H1 (cell line): Measurements from ENCODE around the gene TRNAU1AP. TPM values are rescaled to one million over a fixed set of nuclear protein-coding genes. Genes with fewer than 3 reads are reported as not detected.

Source experiments
- CTCF ChIA-PET: fragments of 300-600 bp; sonication (Branson Sonifier 250); formaldehyde crosslinking; loops from one replicate; lab custom pipeline; 2021; ENCODE audit not compliant: partially characterized antibody; lab: Charles Lee
- POLR2A ChIA-PET: fragments of 300-600 bp; sonication (Branson Sonifier 250); formaldehyde crosslinking; loops from one replicate; lab custom pipeline; 2021; ENCODE audit warnings: inconsistent platforms; ENCODE audit not compliant: partially characterized antibody; lab: Charles Lee
- DNase-seq, 2 experiments: peaks; one replicate each; pipeline versions ENCODE4 v3.0.0 to v3.0.0-alpha.2; 2010 to 2022; ENCODE audit warnings: low spot score in 2 of 2, low read depth in 1 of 2, mixed read lengths in 1 of 2
- FAIRE-seq: peaks from 2 replicates; lab custom pipeline; 2011; peaks lifted over from hg19 to GRCh38; lab: Jason Lieb, UNC
- H2AFZ ChIP-seq: 2 replicates; pipeline ENCODE4 v1.8.1; 2012; ENCODE audit warnings: low read length, inconsistent platforms
- H2AK5ac ChIP-seq: 2 replicates; pipeline ENCODE4 v1.6.1; 2013; ENCODE audit warnings: low read depth, low read length
- H2BK120ac ChIP-seq: replicated peaks from 2 replicates; pipeline ENCODE3; 2013; ENCODE audit warnings: low read depth, low read length, inconsistent platforms
- H2BK12ac ChIP-seq: 2 replicates; pipeline ENCODE4 v1.6.1; 2013; ENCODE audit warnings: low read depth, low read length
- H2BK15ac ChIP-seq: 2 replicates; pipeline ENCODE4 v1.6.1; 2013; ENCODE audit warnings: low read length
- H2BK20ac ChIP-seq: 2 replicates; pipeline ENCODE4 v1.6.1; 2013; ENCODE audit warnings: low read length
- H2BK5ac ChIP-seq: 2 replicates; pipeline ENCODE4 v1.6.1; 2013; ENCODE audit warnings: low read depth, low read length
- H3K14ac ChIP-seq: 2 replicates; pipeline ENCODE4 v1.6.1; 2013; ENCODE audit warnings: inconsistent platforms; ENCODE audit not compliant: insufficient read length
- H3K18ac ChIP-seq: 2 replicates; pipeline ENCODE4 v1.6.1; 2013; ENCODE audit warnings: low read length; ENCODE audit errors: extremely low read depth
- H3K23ac ChIP-seq: 2 replicates; pipeline ENCODE4 v1.6.1; 2013; ENCODE audit warnings: inconsistent platforms; ENCODE audit not compliant: insufficient read length
- H3K23me2 ChIP-seq: 2 replicates; pipeline ENCODE4 v1.6.1; 2013; ENCODE audit warnings: low read depth, low read length
- H3K27ac ChIP-seq: 2 replicates; pipeline ENCODE4 v1.6.1; 2011; ENCODE audit warnings: low read depth, low read length, inconsistent platforms
- H3K27me3 ChIP-seq, 4 experiments: replicated peaks in 1 of 4; 1 replicate in 1 of 4; 2 replicates in 3 of 4; pipeline versions ENCODE4 v1.6.1 to v1.8.1; 2011 to 2013; ENCODE audit warnings: low read length in 3 of 4, mild to moderate bottlenecking in 3 of 4, inconsistent platforms in 2 of 4, mixed read lengths in 2 of 4, moderate library complexity in 1 of 4; ENCODE audit not compliant: control insufficient read depth in 3 of 4, insufficient read depth in 3 of 4; ENCODE audit errors: extremely low read depth in 1 of 4
- H3K36me3 ChIP-seq, 4 experiments: 2 replicates each; pipeline versions ENCODE4 v1.6.1 to v1.8.1; 2011 to 2013; ENCODE audit warnings: mild to moderate bottlenecking in 4 of 4, low read length in 3 of 4, moderate library complexity in 2 of 4, control low read depth in 1 of 4, inconsistent platforms in 1 of 4; ENCODE audit not compliant: insufficient read depth in 4 of 4, control insufficient read depth in 2 of 4
- H3K4ac ChIP-seq: replicated peaks from 2 replicates; pipeline ENCODE3; 2013; ENCODE audit warnings: low read length, low read depth, mixed read lengths, inconsistent platforms; ENCODE audit not compliant: insufficient read length
- H3K4me1 ChIP-seq, 4 experiments: replicated peaks in 1 of 4; 1 replicate in 1 of 4; 2 replicates in 3 of 4; pipeline versions ENCODE4 v1.6.1 to v1.8.1; 2011 to 2013; ENCODE audit warnings: low read length in 3 of 4, inconsistent platforms in 2 of 4, mixed read lengths in 1 of 4; ENCODE audit not compliant: insufficient read depth in 4 of 4, control insufficient read depth in 3 of 4
- H3K4me2 ChIP-seq, 2 experiments: 2 replicates each; pipeline versions ENCODE4 v1.6.1 to v1.8.1; 2011 to 2013; ENCODE audit warnings: low read depth in 2 of 2, low read length in 2 of 2, control low read depth in 1 of 2, inconsistent platforms in 1 of 2, mild to moderate bottlenecking in 1 of 2; ENCODE audit not compliant: insufficient read depth in 1 of 2
- H3K4me3 ChIP-seq, 4 experiments: fragments of 200-600, 300-600 bp in 1 of 4; sonication (generic), shearing (Covaris generic), sonication (Bioruptor Twin) in 1 of 4; 2 replicates each; pipeline versions ENCODE4 v1.5.1 to v1.8.1; 2011 to 2016; ENCODE audit warnings: low read length in 4 of 4, low read depth in 3 of 4, control low read depth in 2 of 4, inconsistent platforms in 2 of 4, mild to moderate bottlenecking in 2 of 4, mixed read lengths in 1 of 4, moderate library complexity in 1 of 4; ENCODE audit not compliant: insufficient read depth in 2 of 4; ENCODE audit errors: extremely low read depth in 1 of 4
- H3K56ac ChIP-seq: replicated peaks from 2 replicates; pipeline ENCODE3; 2013; ENCODE audit warnings: low read depth, mild to moderate bottlenecking, mixed read lengths, low read length, inconsistent platforms; ENCODE audit not compliant: insufficient read length
- H3K79me1 ChIP-seq: 2 replicates; pipeline ENCODE4 v1.6.1; 2013; ENCODE audit warnings: low read depth, low read length, control low read depth
- H3K79me2 ChIP-seq, 2 experiments: 2 replicates each; pipeline versions ENCODE4 v1.6.1 to v1.8.1; 2012 to 2013; ENCODE audit warnings: low read length in 2 of 2, mild to moderate bottlenecking in 2 of 2, inconsistent platforms in 1 of 2; ENCODE audit not compliant: insufficient read depth in 2 of 2, control insufficient read depth in 1 of 2
- H3K9ac ChIP-seq, 4 experiments: replicated peaks in 1 of 4; 1 replicate in 1 of 4; 2 replicates in 3 of 4; pipeline versions ENCODE4 v1.6.1 to v1.8.1; 2011 to 2013; ENCODE audit warnings: low read depth in 3 of 4, low read length in 3 of 4, control low read depth in 2 of 4, mild to moderate bottlenecking in 2 of 4, moderate library complexity in 2 of 4, inconsistent platforms in 1 of 4; ENCODE audit errors: extremely low read depth in 1 of 4
- H3K9me3 ChIP-seq, 2 experiments: 2 replicates each; pipeline versions ENCODE4 v1.6.1 to v1.8.1; 2012 to 2013; ENCODE audit warnings: mild to moderate bottlenecking in 2 of 2, moderate library complexity in 2 of 2, control low read depth in 1 of 2, inconsistent platforms in 1 of 2, low read depth in 1 of 2, low read length in 1 of 2, mixed read lengths in 1 of 2; ENCODE audit not compliant: insufficient read depth in 2 of 2
- H4K20me1 ChIP-seq, 2 experiments: replicated peaks in 1 of 2; 2 replicates each; pipeline versions ENCODE3 to v1.8.1; 2011 to 2013; ENCODE audit warnings: inconsistent platforms in 2 of 2, low read length in 2 of 2, mild to moderate bottlenecking in 1 of 2; ENCODE audit not compliant: insufficient read depth in 2 of 2, control insufficient read depth in 1 of 2
- H4K5ac ChIP-seq: 2 replicates; pipeline ENCODE4 v1.6.1; 2013; ENCODE audit warnings: low read length, low read depth, mixed read lengths, inconsistent platforms; ENCODE audit not compliant: insufficient read length
- H4K8ac ChIP-seq: 2 replicates; pipeline ENCODE4 v1.8.0; 2013; ENCODE audit warnings: mild to moderate bottlenecking, moderate library complexity, low read length, inconsistent platforms; ENCODE audit not compliant: insufficient read depth; ENCODE audit errors: extremely low read depth
- H4K91ac ChIP-seq: replicated peaks from 2 replicates; pipeline ENCODE3; 2013; ENCODE audit warnings: low read length, mixed read lengths, inconsistent platforms; ENCODE audit not compliant: insufficient read length
- CREB1 ChIP-seq: IDR thresholded peaks from 2 replicates; pipeline ENCODE4 v1.6.1; 2012; ENCODE audit warnings: inconsistent platforms
- POLR2AphosphoS5 ChIP-seq: IDR thresholded peaks from 2 replicates; pipeline ENCODE4 v1.6.1; 2011; ENCODE audit warnings: low read depth, low read length
- SRF ChIP-seq: IDR thresholded peaks from 2 replicates; pipeline ENCODE4 v1.6.1; 2011; ENCODE audit warnings: mild to moderate bottlenecking, low read depth, low read length, moderate library complexity
- TAF7 ChIP-seq: optimal IDR thresholded peaks from 2 replicates; pipeline ENCODE3; 2011; ENCODE audit warnings: low read depth, mild to moderate bottlenecking, inconsistent platforms, low read length, moderate library complexity, borderline replicate concordance
- ZNF274 ChIP-seq: IDR thresholded peaks from 2 replicates; pipeline ENCODE4 v1.7.0; 2012; ENCODE audit warnings: low read length, borderline replicate concordance; ENCODE audit errors: extremely low read depth
- WGBS, 2 experiments: shearing (Covaris generic) in 1 of 2; methylation state at CpG; one replicate each; pipeline versions ENCODE4 v1.1.6 to v1.1.7; 2013 to 2015; ENCODE audit warnings: low lambda C conversion rate in 2 of 2, mixed read lengths in 2 of 2, inconsistent platforms in 1 of 2, low coverage in 1 of 2, missing lambda C conversion rate in 1 of 2; ENCODE audit not compliant: insufficient replicate concordance in 2 of 2, insufficient coverage in 1 of 2, insufficient read length in 1 of 2; ENCODE audit errors: extremely low coverage in 1 of 2, missing lambda C conversion rate in 1 of 2; 5-methylcytosine and 5-hydroxymethylcytosine counted together
- polyA plus RNA-seq, 7 experiments: library from polyadenylated mRNA; depleted of rRNA in 3 of 7; stranded (reverse) in 5 of 7; unstranded in 2 of 7; fragments of >200 nt in 5 of 7; fragments of 200-250 nt in 2 of 7; gene quantifications; 1 replicate in 5 of 7; 2 replicates in 1 of 7; 4 replicates in 1 of 7; pipeline versions ENCODE4 v1.2.1 to v1.2.3, GENCODE V29; 2011 to 2013; ENCODE audit warnings: missing spikeins in 2 of 7, mixed read lengths in 2 of 7
- total RNA-seq: library from RNA; stranded (reverse); fragmentation: NEBNext Ultra II Directional; extraction: Animal tissue kit (Norgen Biotek cat#: 25700); gene quantifications from 2 replicates; pipeline ENCODE4 v1.2.1, GENCODE V29; 2021
- TF ChIP-seq, protein P1 (sequence below): IDR thresholded peaks from 2 replicates; pipeline ENCODE4 v1.6.1; 2012; ENCODE audit warnings: low read length, inconsistent platforms
- TF ChIP-seq, protein P2 (sequence below): IDR thresholded peaks from 2 replicates; pipeline ENCODE4 v1.6.1; 2012; ENCODE audit warnings: inconsistent platforms

Gene TRNAU1AP
- total and polyA plus RNA-seq, 2 of the 8 experiments (the other 6 are each of a cell fraction or from before 2014, with no cell fraction given), result 35.2 to 37.1 TPM

DNA sequence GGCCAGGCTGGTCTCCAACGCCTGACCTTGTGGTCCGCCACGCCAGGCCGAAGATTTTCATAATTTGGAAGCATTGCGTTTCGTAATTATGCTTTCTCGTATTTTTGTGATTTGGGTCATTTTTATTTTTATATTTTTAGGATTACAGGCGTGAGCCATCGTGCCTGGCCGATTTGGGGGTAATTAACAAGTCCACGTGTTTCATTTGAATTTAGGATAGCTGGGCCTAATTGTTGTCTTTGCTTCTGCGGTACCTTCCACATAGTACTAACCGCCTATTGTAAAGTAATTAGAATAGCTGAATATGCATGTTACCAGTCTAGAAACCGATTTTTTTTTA lies 46.0 kb upstream of the TRNAU1AP start:
- Histone ChIP-seq H3K4me2 (peak overlapping the region; percentile 92 to 94), H3K18ac (peak overlapping the region; percentile 7), H3K23ac (peak overlapping the region; percentile 61), H2BK12ac (no peak overlapping the region), H3K56ac (peak overlapping the region; percentile 81), H2BK20ac (no peak overlapping the region), H2BK120ac (no peak overlapping the region), H3K27me3 (no peaks in the 10 kb centered on the region), H3K23me2 (peaks cover 10% of the 10 kb centered on the region), H3K9me3 (no peaks in the 10 kb centered on the region), H2AK5ac (no peak overlapping the region), H2BK15ac (no peak overlapping the region), H2BK5ac (peak overlapping the region; percentile 94), H3K79me2 (peaks cover 0 to 24% of the 10 kb centered on the region in 2 experiments; a peak in 2 of 4 replicates), H4K8ac (0 out of 2 replicates have a peak overlapping the region, but pooled peaks have one; percentile 41), H3K4me1 (peaks cover 5 to 17% (median 9%) of the 10 kb centered on the region in 4 experiments; a peak in 5 of 7 replicates), H4K20me1 (peaks cover 7% of the 10 kb centered on the region in 2 experiments), H2AFZ (no peak overlapping the region), H3K36me3 (peaks cover 41 to 54% (median 45%) of the 10 kb centered on the region in 4 experiments), H4K5ac (peak overlapping the region; percentile 99), H3K4ac (no peak overlapping the region), H3K14ac (no peak overlapping the region), H3K9ac (peak overlapping the region; percentile 87 to 100 (median 98)), H3K79me1 (no peaks in the 10 kb centered on the region; the same call in 1 of the 2 replicates), H4K91ac (no peak overlapping the region), H3K4me3 (peak overlapping the region; percentile 75 to 96 (median 90)), H3K27ac (peak overlapping the region; percentile 95)
- TF ChIP-seq, protein P1, sequence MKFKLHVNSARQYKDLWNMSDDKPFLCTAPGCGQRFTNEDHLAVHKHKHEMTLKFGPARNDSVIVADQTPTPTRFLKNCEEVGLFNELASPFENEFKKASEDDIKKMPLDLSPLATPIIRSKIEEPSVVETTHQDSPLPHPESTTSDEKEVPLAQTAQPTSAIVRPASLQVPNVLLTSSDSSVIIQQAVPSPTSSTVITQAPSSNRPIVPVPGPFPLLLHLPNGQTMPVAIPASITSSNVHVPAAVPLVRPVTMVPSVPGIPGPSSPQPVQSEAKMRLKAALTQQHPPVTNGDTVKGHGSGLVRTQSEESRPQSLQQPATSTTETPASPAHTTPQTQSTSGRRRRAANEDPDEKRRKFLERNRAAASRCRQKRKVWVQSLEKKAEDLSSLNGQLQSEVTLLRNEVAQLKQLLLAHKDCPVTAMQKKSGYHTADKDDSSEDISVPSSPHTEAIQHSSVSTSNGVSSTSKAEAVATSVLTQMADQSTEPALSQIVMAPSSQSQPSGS, result peak; percentile 22; the same call in 1 of the 2 replicates
- TF ChIP-seq, protein P2, sequence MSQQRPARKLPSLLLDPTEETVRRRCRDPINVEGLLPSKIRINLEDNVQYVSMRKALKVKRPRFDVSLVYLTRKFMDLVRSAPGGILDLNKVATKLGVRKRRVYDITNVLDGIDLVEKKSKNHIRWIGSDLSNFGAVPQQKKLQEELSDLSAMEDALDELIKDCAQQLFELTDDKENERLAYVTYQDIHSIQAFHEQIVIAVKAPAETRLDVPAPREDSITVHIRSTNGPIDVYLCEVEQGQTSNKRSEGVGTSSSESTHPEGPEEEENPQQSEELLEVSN, result 0 out of 2 replicates have a peak, but pooled peaks have one; percentile 8
- TF ChIP-seq POLR2AphosphoS5 (peak; percentile 4), ZNF274 (no peak), CREB1 (0 out of 2 replicates have a peak, but pooled peaks have one; percentile 1), SRF (no peak), TAF7 (peak; percentile 55)
- DNase-seq (no peak), FAIRE-seq (no peak)
- 1% methylated on average over 14 of the region's 14 CpGs; no CpG with 5 or more reads in 1 of the 2 experiments for WGBS, 2 experiments
- CTCF ChIA-PET, result no interaction called here
- POLR2A ChIA-PET, result interaction anchor here (0.6 to 31.3 kb wide), 34 partner anchors 7 to 359 kb away, joined by 3 to 660 read pairs (median 10); partner anchors contain the start of genes ATP5IF1, GMEB1, MED18 and PHACTR4
